HG03108 (cell line): ENCODE results near the gene FOS.
"Not testable (repeated sequence)": the region's sequence is repeated elsewhere in the genome, so short reads cannot be mapped to it uniquely, and the experiment has no call there.

ENCODE experiments used
- ATAC-seq: cut with Tn5 transposase; IDR thresholded peaks from one replicate; pipeline ENCODE4 v1.9.1; 2021; ENCODE audit warnings: moderate library complexity; ENCODE audit not compliant: unreplicated experiment

The FOS gene

DNA sequence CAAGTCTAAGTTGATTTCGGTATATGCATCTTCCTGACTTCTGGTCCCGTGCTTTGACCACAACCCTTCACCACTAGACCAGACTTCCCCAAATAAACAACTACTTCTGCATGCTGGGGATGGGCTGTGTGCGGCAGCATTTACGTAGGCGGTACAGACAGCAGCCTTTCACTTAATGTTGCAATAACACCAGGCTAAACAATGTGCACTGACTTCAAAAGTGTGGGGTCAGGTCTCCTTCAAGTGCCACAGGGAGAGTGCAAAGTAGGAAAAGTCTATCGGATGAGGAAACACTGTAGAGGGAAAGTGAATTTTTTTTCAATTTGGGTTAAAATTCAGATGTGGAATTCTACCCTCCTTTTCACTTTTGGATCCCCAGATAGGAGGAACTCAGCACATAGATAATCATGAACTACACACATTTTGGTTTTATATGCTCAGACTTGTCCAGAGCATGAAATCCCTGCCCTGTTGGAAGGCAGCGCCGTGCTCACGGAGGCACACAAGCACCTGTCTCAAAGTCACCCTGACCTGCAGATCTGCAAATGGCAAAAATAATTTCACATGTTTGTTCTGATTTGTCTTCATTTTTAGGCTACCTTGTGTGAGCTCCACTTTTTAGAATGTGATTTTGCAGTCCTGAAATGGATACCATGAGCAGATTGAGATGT is 3.6 kb upstream of the FOS start:
- no peak for ATAC-seq

DNA sequence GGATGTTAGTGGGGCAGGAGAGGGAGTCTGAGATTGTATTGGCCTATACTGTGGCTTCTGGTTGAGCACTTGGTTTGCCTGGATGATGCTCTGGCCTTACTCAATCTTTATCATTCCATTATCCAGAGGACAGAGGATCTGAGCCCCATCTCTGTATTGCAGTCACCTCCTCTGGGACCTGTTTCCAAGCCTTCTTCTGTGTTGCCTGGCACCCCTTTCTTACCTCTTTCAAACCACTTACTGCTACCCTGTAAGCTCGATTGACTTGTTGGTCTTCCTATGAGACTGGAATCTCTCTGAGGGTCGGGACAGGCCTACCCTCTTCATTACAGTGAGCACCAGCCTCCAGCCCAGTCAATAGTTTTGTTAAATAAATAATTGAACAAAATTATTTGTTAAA is 3.0 kb upstream of the FOS start:
- no peak for ATAC-seq

DNA sequence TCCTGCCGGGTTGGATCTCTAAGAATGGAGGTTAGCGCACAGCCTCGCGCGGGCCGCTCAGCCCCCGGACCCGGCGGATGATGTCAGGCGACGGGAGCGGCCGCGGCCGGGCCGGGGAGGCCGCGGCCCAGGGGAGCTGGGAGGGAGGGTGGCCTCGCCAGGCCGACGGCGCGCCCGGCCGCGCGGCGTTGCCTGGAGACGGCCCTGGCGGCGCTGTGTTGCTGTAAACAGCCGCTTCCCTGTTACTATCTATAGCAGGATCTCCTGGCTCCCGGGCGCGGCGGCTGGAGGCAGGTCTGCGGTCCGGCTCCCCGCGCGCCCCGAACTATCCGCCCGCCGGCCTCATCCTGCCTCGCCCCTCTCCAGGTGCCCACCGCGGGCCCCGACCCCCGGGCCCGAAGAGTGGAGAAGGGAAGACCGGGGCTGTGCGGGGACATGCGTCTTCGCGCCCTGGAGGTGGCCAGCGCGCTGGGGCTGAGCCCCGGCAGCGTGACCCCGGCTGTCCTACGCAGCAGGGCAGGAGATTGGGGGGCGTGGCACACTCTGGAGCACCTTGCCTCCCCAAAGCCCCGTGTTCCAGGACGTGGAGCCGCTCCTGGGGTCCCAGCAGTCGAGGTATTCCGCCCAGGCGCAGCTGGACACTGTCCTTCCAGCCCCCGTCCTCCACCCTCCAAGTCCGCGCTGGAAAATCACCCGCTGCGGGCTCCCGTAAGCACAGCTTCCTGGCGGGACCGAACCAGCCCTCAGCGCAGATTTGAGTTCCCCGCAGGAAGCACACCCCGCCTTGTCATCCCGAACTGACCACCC is 1.4 kb upstream of the FOS start:
- ATAC-seq, result no peak

DNA sequence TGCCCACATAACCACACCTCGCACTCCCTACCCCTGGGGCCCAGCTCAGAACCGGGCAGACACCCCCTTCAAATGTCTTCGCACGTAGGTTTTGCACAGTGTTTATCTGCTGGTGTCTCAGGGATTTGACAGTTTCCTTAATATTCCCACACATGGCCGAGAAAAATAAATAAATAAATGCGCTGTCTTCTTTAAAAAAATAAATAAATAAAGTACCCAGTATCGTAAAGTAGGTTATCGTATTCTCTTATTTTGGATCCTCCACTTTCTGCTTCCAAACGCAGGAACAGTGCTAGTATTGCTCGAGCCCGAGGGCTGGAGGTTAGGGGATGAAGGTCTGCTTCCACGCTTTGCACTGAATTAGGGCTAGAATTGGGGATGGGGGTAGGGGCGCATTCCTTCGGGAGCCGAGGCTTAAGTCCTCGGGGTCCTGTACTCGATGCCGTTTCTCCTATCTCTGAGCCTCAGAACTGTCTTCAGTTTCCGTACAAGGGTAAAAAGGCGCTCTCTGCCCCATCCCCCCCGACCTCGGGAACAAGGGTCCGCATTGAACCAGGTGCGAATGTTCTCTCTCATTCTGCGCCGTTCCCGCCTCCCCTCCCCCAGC is 710 bp upstream of the FOS start:
- no peak for ATAC-seq

DNA sequence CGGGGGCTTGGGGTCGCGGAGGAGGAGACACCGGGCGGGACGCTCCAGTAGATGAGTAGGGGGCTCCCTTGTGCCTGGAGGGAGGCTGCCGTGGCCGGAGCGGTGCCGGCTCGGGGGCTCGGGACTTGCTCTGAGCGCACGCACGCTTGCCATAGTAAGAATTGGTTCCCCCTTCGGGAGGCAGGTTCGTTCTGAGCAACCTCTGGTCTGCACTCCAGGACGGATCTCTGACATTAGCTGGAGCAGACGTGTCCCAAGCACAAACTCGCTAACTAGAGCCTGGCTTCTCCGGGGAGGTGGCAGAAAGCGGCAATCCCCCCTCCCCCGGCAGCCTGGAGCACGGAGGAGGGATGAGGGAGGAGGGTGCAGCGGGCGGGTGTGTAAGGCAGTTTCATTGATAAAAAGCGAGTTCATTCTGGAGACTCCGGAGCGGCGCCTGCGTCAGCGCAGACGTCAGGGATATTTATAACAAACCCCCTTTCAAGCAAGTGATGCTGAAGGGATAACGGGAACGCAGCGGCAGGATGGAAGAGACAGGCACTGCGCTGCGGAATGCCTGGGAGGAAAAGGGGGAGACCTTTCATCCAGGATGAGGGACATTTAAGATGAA is 630 bp downstream of the FOS start:
- ATAC-seq, result no peak

DNA sequence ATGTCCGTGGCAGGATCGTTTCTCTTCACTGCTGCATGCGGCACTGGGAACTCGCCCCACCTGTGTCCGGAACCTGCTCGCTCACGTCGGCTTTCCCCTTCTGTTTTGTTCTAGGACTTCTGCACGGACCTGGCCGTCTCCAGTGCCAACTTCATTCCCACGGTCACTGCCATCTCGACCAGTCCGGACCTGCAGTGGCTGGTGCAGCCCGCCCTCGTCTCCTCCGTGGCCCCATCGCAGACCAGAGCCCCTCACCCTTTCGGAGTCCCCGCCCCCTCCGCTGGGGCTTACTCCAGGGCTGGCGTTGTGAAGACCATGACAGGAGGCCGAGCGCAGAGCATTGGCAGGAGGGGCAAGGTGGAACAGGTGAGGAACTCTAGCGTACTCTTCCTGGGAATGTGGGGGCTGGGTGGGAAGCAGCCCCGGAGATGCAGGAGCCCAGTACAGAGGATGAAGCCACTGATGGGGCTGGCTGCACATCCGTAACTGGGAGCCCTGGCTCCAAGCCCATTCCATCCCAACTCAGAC is 1.2 kb downstream of the FOS start:
- no peak for ATAC-seq

DNA sequence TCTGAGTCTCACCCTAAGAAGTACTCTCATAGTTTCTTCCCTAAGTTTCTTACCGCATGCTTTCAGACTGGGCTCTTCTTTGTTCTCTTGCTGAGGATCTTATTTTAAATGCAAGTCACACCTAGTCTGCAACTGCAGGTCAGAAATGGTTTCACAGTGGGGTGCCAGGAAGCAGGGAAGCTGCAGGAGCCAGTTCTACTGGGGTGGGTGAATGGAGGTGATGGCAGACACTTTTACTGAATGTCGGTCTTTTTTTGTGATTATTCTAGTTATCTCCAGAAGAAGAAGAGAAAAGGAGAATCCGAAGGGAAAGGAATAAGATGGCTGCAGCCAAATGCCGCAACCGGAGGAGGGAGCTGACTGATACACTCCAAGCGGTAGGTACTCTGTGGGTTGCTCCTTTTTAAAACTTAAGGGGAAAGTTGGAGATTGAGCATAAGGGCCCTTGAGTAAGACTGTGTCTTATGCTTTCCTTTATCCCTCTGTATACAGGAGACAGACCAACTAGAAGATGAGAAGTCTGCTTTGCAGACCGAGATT is 1.7 kb downstream of the FOS start:
- no peak for ATAC-seq

DNA sequence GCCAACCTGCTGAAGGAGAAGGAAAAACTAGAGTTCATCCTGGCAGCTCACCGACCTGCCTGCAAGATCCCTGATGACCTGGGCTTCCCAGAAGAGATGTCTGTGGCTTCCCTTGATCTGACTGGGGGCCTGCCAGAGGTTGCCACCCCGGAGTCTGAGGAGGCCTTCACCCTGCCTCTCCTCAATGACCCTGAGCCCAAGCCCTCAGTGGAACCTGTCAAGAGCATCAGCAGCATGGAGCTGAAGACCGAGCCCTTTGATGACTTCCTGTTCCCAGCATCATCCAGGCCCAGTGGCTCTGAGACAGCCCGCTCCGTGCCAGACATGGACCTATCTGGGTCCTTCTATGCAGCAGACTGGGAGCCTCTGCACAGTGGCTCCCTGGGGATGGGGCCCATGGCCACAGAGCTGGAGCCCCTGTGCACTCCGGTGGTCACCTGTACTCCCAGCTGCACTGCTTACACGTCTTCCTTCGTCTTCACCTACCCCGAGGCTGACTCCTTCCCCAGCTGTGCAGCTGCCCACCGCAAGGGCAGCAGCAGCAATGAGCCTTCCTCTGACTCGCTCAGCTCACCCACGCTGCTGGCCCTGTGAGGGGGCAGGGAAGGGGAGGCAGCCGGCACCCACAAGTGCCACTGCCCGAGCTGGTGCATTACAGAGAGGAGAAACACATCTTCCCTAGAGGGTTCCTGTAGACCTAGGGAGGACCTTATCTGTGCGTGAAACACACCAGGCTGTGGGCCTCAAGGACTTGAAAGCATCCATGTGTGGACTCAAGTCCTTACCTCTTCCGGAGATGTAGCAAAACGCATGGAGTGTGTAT is 2.4 kb downstream of the FOS start:
- ATAC-seq, result no peak

DNA sequence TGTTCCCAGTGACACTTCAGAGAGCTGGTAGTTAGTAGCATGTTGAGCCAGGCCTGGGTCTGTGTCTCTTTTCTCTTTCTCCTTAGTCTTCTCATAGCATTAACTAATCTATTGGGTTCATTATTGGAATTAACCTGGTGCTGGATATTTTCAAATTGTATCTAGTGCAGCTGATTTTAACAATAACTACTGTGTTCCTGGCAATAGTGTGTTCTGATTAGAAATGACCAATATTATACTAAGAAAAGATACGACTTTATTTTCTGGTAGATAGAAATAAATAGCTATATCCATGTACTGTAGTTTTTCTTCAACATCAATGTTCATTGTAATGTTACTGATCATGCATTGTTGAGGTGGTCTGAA is 3.0 kb downstream of the FOS start:
- no peak for ATAC-seq

DNA sequence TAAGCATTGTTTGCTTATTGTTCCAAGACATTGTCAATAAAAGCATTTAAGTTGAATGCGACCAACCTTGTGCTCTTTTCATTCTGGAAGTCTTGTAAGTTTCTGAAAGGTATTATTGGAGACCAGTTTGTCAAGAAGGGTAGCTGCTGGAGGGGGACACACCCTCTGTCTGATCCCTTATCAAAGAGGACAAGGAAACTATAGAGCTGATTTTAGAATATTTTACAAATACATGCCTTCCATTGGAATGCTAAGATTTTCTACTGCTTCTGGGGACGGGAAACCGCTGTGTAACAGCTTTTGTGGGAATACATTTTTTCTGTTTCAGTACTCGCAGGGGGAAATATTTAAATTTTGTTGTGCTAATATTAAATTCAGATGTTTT is 3.5 kb downstream of the FOS start:
- ATAC-seq, result no peak

DNA sequence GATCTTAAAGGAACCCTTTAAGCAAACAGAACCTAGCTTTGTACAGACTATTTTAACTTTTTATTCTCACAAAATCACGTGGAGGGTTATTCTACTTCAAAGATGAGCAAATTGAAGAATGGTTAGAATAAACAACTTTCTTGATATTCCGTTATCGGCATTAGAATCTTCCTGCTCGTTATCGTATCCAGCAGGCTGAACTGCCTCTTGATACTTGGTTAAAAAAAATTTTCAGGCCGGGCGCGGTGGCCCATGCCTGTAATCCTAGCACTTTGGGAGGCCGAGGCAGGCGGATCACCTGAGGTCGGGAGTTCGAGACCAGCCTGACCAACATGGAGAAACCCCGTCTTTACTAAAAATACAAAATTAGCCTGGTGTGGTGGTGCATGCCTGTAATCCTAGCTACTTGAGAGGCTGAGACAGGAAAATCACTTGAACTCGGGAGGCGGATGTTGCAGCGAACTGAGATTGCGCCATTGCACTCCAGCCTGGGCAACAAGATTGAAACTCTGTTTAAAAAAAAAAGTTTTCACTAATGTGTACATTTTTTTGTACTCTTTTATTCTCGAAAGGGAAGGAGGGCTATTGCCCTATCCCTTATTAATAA is 4.0 kb downstream of the FOS start:
- not testable (repeated sequence) for ATAC-seq

DNA sequence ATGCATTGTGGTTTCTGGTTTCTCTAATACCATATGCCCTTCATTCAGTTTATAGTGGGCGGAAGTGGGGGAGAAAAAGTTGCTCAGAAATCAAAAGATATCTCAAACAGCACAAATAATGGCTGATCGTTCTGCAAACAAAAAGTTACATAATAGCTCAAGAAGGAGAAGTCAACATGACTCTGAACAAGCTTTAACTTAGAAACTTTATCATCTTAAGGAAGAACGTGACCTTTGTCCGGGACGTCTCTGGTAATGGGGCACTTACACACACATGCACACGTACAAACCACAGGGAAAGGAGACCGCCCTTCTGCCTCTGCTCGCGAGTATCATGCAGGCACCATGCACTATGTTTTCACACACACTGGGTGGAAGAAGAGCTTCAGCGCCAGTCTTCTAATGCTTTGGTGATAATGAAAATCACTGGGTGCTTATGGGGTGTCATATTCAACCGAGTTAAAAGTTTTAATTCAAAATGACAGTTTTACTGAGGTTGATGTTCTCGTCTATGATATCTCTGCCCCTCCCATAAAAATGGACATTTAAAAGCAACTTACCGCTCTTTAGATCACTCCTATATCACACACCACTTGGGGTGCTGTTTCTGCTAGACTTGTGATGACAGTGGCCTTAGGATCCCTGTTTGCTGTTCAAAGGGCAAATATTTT is 4.7 kb downstream of the FOS start:
- ATAC-seq, result no peak

DNA sequence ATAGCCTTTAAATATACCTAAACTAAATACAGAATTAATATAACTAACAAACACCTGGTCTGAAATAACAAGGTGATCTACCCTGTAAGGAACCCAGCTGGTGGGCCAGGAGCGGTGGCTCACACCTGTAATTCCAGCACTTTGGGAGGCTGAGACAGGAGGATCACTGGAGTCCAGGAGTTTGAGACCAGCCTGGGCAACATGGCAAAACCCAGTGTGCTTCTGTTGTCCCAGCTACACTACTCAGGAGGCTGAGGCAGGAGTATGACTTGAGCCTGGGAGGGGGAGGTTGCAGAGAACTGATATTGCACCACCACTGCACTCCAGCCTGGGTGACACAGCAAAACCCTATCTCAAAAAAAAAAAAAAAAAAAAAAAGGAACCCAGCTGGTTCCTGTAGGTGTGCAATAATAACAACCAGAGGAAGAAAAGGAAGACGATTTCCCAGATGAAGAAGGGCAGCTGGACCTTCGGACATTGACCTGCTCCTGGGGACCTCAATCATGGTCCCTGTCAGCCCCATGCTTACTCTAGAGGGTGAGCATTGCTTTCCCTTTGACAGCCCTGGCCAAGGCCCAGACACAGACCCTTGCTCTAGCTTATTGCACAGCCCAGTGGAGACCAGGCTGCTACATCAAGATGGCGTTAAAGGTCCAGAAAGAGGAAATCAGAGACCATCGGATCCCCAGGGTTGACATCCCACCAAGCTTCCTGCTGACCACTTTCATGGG is 5.4 kb downstream of the FOS start:
- ATAC-seq, result no peak

DNA sequence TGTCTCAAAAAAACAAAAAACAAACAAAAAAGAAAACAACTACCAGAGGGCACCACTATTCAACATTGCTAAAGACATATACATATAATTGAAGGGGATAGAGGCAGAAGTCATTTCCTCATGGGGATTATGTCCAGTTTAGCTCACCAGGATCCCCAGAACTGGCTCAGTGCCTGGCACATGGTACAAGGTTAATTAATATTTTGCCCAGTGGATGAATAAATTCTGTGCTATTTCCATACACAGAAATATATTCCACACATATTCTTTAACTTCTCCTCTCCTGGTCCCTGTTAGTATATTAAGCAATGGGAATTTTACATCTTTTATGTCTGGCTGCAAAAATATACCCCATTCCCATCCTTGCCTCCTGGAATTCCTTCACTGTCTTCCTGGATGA is 6.7 kb downstream of the FOS start:
- no peak for ATAC-seq

DNA sequence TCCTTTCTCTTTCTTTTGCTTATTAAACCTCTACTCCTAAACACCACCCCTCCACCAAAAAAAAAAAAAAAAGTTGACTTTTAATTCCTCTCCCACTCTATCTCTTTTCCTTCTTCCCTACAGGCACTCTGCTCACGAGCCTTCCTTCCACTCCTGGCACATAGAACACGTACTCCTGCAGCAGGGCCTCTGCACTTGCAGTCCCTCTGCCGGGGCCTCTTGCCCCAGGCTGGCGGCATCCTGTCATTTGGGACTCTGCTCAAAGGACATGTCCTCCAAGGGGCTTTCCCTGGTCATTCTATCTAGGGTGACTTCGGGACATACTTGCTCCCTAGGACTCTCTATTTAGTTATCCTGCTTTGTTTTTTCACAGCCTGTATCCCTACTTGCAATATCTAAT is 7.7 kb downstream of the FOS start:
- ATAC-seq, result no peak

DNA sequence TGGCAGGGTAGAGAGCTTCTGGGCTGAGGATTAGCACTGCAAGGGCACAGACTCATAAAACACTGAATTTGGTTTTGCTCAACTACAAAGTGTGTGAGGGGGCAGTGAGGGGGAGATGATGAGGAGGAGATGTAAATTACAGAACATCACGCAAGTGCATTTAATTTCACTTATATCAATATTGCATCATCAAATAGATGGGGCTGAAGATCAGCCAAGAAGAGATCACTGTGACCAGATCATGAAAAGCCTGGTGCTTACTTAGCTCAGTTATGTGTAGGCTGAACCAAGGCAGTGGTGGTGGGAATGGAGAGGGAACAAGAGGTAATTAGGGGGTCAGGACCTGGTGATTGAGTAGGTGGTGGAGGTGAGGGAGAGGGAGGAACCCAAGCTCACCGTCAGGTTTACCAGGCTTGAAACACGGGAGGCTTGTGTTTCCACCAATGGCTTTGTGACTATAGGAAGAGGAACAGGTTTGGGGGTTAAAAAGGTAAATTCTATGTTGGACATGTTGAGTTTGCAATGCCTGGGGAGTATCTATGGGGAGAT is 11.3 kb downstream of the FOS start:
- ATAC-seq, result no peak

DNA sequence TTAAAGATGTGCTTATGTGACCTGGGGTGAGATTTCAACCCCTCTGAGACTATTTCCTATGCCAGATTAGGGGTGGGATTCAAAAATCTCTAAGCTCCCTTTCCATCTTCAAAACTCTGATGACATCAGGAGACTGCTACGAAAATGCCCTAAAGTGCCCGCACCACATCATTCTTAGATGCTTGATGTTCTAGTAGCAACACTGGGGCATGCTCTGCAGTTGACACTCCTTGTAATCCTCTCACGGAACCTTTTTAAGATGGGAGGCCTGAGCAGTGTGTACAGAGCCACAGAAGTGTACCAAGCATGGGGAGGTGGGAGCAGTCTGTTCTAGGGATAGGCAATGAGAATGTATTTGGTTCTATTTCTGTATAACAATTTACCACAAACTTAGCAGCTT is 12.2 kb downstream of the FOS start:
- no peak for ATAC-seq

DNA sequence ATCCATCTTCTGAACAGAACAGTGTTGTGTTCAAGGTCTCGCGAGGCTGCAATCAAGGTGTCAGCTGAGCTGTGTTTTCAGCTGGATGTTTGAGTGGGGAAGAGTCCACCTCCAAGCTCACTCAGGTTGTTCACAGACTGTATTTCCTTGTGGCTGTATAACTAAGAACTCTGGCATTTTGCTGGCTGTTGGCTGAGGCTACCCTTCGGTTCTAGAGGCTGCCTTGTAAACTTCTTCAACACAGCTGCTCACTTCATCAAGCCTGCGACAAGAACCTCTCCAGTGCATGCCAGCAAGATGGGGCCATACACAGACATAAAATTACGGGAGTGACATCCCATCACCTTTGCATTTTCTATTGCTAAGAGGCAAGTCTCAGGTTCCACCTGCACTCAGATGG is 12.7 kb downstream of the FOS start:
- ATAC-seq, result no peak

DNA sequence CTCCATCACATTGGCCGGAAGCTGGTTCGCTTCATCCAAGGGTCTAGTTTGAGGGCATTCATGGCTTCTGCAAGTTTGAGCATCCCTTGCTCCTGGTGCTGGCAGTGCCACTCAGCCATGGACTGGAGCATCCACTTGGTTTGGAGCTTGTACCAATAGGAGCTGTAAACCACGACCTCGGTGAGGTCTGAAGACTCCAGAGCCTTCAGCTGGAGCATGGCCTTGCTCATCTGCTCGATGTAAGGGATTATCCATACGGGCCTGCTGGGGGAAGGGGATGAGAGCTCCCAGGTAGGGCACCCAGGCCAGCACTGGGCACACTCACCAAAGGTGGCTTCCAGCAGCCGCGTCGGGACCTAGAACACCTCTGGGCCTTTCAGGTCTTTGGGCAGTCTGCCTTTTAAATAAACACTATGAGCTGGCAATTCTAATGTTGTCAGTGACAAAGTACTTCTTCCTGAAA is 13.5 kb downstream of the FOS start:
- ATAC-seq, result no peak
